ENCODE measurements around the gene RHBDL1. TPM values are rescaled to one million over a fixed set of nuclear protein-coding genes. Genes with fewer than 3 reads are reported as not detected.

Gene RHBDL1
- total RNA-seq, 2 donors from 2014 or later = 0.67 to 1.3 TPM

DNA sequence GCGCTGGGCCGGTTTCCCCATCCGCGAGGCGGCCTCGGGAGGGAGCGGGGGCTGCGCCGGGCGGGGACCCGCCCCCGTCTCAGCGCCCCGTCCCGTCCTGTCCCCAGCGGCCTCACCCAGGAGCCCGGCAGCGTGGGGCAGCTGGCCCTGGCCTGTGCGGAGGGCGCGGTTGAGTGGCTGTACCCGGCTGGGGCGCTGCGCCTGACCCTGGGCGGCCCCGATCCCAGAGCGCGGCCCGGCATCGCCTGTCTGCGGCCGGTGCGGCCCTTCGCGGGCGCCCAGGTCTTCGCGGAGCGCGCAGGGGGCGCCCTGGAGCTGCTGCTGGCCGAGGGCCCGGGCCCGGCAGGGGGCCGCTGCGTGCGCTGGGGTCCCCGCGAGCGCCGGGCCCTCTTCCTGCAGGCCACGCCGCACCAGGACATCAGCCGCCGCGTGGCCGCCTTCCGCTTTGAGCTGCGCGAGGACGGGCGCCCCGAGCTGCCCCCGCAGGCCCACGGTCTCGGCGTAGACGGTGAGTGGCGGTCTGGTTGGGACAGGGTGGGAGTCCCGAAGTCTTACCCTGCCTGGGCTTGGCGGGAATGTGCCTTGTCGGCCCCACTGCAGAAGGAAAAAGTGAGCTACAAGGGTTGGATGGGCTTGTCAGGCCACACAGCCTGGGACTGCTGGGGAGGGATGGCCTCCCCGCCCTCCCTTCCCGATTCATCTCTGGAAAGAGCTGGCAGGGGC, 40.2 kb downstream of the RHBDL1 start:
- Histone ChIP-seq H3K27me3 (peaks cover 0 to 8% of the 10 kb centered on the region in 2 donors), H3K4me1 (peaks cover 0 to 52% of the 10 kb centered on the region in 2 donors), H3K4me3 (peak overlapping the region; percentile 73 to 81), H3K9me3 (no peaks in the 10 kb centered on the region), H3K27ac (peak overlapping the region in 1 of 2 donors; percentile 40), H3K36me3 (no peaks in the 10 kb centered on the region)
- no peak for DNase-seq (ENCODE audit: low spot score)
- TF ChIP-seq, protein P1, sequence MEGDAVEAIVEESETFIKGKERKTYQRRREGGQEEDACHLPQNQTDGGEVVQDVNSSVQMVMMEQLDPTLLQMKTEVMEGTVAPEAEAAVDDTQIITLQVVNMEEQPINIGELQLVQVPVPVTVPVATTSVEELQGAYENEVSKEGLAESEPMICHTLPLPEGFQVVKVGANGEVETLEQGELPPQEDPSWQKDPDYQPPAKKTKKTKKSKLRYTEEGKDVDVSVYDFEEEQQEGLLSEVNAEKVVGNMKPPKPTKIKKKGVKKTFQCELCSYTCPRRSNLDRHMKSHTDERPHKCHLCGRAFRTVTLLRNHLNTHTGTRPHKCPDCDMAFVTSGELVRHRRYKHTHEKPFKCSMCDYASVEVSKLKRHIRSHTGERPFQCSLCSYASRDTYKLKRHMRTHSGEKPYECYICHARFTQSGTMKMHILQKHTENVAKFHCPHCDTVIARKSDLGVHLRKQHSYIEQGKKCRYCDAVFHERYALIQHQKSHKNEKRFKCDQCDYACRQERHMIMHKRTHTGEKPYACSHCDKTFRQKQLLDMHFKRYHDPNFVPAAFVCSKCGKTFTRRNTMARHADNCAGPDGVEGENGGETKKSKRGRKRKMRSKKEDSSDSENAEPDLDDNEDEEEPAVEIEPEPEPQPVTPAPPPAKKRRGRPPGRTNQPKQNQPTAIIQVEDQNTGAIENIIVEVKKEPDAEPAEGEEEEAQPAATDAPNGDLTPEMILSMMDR (IDR thresholded peaks at IDR 0.05) = no peak

DNA sequence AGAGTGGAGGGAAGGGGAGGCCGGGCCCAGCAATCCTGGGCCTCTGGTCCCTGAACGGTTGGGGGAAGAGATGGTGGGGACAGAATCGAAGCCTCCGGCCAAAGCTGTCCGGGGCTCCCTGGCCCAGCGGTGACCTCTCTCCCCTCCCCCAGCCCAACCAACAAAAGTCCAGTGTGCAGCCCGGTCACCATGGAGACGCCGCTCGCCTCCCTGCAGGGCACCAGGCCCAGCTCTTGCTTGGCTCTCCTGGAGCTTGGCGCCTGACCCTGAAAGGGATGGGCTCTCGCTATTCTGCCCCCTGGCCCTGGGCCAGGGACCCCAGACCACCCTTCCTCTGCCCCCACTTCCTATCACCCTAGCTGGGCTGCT, 40.7 kb downstream of the RHBDL1 start:
- no peak overlapping the region for H3K27ac ChIP-seq
- H3K9me3 ChIP-seq = no peaks in the 10 kb centered on the region
- TF ChIP-seq, protein P1 (IDR thresholded peaks at IDR 0.05) = no peak
- H3K36me3 ChIP-seq = no peaks in the 10 kb centered on the region
- peaks cover 0 to 2% of the 10 kb centered on the region in 2 donors for H3K27me3 ChIP-seq
- peak overlapping the region; percentile 73 to 81 for H3K4me3 ChIP-seq
- H3K4me1 ChIP-seq = peaks cover 0 to 54% of the 10 kb centered on the region in 2 donors
- no peak for DNase-seq (ENCODE audit: low spot score)

DNA sequence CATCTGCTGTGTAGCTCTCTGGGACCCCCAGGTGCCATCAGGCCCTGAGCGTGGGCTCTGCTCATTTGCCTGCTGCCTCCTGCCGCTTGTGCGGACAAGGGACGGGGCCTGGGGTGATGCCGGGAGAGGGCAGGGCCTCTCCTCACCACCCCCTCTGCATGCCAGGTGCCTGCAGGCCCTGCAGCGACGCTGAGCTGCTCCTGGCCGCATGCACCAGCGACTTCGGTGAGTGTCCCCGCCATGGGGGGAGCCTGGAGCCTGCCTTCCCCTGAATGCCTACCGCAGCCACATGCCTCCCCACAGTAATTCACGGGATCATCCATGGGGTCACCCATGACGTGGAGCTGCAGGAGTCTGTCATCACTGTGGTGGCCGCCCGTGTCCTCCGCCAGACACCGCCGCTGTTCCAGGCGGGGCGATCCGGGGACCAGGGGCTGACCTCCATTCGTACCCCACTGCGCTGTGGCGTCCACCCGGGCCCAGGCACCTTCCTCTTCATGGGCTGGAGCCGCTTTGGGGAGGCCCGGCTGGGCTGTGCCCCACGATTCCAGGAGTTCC, 41.4 kb downstream of the RHBDL1 start:
- no peak for DNase-seq (ENCODE audit: low spot score)
- H3K36me3 ChIP-seq = no peaks in the 10 kb centered on the region
- H3K9me3 ChIP-seq = no peaks in the 10 kb centered on the region
- no peak overlapping the region for H3K27ac ChIP-seq
- H3K4me3 ChIP-seq = no peak overlapping the region
- no peaks in the 10 kb centered on the region for H3K27me3 ChIP-seq
- TF ChIP-seq, protein P1 (IDR thresholded peaks at IDR 0.05) = no peak
- peaks cover 0 to 55% of the 10 kb centered on the region in 2 donors for H3K4me1 ChIP-seq

DNA sequence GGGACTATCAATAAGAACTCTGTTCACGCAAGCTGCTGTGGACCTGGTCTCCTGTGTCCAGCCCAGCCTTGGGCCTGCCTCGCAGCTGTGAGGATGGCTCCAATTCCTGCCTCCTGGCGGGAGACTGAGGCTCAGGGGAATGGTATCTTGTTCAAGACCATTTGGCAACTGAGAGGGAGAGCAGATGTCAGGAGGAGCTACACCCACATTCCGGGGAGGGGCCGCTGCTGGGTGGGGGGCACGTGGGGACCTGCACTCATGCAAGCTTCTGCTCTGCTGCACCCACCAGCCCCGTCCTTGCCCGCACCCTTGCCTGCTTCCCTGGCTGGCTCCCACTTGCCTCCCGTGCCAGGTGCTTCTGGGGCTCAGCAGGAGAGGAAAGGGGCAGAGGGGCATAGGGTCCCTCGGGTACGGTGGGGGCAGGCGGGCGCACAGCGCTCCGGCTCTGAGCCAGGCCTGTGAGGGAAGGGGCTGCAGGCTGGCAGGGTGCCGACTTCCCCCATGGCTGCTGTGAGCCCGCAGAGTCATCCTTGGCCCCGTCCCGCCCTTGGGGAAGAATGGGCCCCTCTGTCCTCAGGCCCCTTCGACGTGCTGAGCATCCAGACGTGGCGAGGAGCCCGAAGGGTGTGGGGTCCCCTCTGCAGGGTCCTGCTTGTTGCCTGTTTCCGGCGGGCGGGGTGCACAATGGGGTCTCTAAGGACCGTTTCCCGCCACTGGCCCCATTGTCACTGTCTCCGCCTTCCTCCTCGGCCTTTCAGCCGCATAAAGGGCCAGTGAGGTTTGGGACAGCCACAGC, 42.2 kb downstream of the RHBDL1 start:
- H3K27me3 ChIP-seq = no peaks in the 10 kb centered on the region
- peaks cover 0 to 58% of the 10 kb centered on the region in 2 donors for H3K4me1 ChIP-seq
- TF ChIP-seq, protein P1 (IDR thresholded peaks at IDR 0.05) = no peak
- DNase-seq (ENCODE audit: low spot score) = no peak
- no peak overlapping the region for H3K4me3 ChIP-seq
- H3K27ac ChIP-seq = no peak overlapping the region
- no peaks in the 10 kb centered on the region for H3K36me3 ChIP-seq
- no peaks in the 10 kb centered on the region for H3K9me3 ChIP-seq

DNA sequence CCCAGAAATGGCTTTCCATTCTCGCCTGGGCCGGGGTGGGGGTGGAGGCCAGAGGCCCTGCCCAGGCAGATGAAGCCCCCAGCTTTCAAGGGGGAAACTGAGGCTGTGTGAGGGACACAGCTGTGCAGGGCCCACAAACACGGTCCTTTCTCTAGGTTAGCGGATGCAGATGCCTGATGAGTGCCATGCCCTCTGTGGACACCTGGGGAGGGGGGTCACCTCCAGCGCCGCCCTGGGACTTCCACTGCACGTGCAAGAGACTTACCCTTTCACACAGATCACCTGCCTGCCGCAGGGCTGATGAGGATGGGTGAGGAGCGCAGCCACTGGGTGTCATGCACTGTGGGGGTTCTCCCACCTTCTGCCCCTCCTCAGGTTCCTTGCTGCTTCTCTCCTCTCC, 42.9 kb downstream of the RHBDL1 start:
- TF ChIP-seq, protein P1 (IDR thresholded peaks at IDR 0.05) = no peak

More for the DNA sequence above, 42.9 kb downstream of the RHBDL1 start:
- Histone ChIP-seq H3K27me3 (no peaks in the 10 kb centered on the region), H3K4me3 (no peak overlapping the region), H3K36me3 (no peaks in the 10 kb centered on the region), H3K27ac (no peak overlapping the region), H3K9me3 (no peaks in the 10 kb centered on the region), H3K4me1 (peaks cover 0 to 58% of the 10 kb centered on the region in 2 donors)
- no peak for DNase-seq (ENCODE audit: low spot score)

Measured in right atrium auricular region (tissue), 2 donors.